GM12864 (cell line): Measurements from ENCODE around the gene NUP42.
"Not testable (repeated sequence)": the region's sequence is repeated elsewhere in the genome, so short reads cannot be mapped to it uniquely, and the experiment has no call there.

Source experiments
- DNase-seq: peaks from one replicate; pipeline ENCODE4 v3.0.0-alpha.2; 2011; ENCODE audit warnings: low read depth
- H3K4me3 ChIP-seq: 2 replicates; pipeline ENCODE4 v1.5.1; 2011; ENCODE audit warnings: mild to moderate bottlenecking, low read depth, low read length, control low read depth
- TF ChIP-seq, protein P1 (sequence below): IDR thresholded peaks from 2 replicates; pipeline ENCODE4 v1.5.1; 2011; ENCODE audit warnings: low read depth, mild to moderate bottlenecking, moderate library complexity, low read length, control low read depth, inconsistent platforms; ENCODE audit errors: missing control alignments

NUP42 gene

DNA sequence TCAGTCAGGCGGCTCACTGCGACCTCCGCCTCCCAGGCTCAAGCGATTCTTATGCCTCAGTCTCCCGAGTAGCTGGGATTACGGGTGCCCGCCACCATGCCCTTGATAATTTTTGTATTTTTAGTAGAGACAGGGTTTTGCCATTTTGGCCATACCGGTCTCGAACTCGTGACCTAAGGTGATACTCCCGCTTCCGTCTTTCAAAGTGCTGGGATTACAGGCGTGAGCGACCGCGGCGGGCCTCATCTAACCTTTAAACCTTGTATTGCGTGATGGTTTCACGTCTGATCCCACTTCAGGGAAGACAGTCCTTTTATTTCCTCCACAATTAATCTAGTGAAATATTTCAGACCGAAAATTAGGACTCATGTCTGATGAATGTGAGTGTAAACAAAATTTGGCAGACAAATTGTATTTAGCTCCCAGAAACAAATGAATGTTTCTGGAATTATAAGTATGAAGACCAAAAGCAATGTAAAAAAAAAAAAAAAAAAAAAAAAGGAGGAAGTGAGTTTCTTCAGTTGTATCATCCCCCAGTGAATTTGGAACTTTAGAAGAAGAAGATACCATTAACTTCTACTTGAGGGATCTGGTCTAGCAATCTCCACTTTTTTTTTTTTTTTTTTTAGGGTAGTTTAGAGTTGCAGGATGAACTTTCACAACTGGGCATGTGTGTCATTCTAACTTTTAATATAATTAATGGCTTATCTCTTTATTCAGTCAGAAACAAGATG lies 1.6 kb downstream of the NUP42 start:
- no peak for DNase-seq
- TF ChIP-seq, protein P1, sequence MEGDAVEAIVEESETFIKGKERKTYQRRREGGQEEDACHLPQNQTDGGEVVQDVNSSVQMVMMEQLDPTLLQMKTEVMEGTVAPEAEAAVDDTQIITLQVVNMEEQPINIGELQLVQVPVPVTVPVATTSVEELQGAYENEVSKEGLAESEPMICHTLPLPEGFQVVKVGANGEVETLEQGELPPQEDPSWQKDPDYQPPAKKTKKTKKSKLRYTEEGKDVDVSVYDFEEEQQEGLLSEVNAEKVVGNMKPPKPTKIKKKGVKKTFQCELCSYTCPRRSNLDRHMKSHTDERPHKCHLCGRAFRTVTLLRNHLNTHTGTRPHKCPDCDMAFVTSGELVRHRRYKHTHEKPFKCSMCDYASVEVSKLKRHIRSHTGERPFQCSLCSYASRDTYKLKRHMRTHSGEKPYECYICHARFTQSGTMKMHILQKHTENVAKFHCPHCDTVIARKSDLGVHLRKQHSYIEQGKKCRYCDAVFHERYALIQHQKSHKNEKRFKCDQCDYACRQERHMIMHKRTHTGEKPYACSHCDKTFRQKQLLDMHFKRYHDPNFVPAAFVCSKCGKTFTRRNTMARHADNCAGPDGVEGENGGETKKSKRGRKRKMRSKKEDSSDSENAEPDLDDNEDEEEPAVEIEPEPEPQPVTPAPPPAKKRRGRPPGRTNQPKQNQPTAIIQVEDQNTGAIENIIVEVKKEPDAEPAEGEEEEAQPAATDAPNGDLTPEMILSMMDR = no peak
- H3K4me3 ChIP-seq = peak overlapping the region; percentile 93

DNA sequence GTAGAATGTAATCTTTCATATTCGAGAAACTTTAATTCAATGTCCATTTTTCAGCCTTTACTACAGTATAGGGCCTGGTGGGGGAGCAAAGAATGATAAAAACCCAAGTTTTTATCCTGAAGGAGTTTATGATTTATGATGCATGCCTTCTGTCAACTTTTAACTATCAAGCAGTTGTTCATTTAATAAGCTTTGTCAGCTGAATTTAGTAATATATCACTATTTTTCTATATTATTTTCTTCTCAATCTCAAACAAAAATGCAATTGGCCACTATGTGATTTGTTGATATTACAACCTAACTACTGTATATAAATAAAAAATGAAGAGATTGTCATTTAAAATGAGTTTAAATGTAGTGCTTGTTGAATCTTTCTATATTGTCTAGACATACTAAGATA lies 2.4 kb downstream of the NUP42 start:
- H3K4me3 ChIP-seq = no peak overlapping the region; the same call in 1 of the 2 replicates
- TF ChIP-seq, protein P1 = no peak
- no peak for DNase-seq

DNA sequence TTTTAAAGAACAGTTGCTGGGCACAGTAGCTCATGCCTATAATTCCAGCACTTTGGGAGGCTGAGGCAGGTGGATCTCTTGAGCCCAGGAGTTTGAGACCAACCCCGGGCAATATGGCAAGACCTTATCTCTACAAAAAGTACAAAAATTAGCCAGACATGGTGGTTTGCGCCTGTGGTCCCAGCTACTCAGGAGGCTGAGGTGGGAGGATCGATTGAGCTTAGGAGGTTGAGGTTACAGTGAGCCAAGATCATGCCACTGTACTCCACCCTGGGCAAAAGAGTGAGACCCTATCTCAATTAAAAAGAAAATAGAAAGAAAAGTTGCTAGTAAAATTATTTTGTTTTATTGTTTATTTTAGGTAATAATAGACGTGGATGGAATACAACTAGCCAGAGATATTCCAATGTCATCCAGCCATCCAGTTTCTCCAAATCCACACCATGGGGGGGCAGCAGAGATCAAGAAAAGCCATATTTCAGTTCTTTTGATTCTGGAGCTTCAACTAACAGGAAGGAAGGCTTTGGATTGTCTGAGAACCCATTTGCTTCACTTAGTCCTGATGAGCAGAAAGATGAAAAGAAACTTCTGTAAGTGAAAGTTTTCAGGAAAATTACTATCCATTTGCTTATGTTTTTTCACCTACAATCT lies 3.0 kb downstream of the NUP42 start:
- TF ChIP-seq, protein P1 = peak; percentile 41
- DNase-seq = no peak
- no peak overlapping the region for H3K4me3 ChIP-seq

GRCh38 chr7:23185980-23186379 lies 4.1 kb downstream of the NUP42 start:
- DNase-seq = no peak

GRCh38 chr7:23191022-23191421 lies 9.2 kb downstream of the NUP42 start:
- TF ChIP-seq, protein P1 = no peak
- no peak overlapping the region for H3K4me3 ChIP-seq
- no peak for DNase-seq

More at GRCh38 chr7:23185980-23186379, 4.1 kb downstream of the NUP42 start:
- no peak overlapping the region for H3K4me3 ChIP-seq
- TF ChIP-seq, protein P1 = no peak

GRCh38 chr7:23193650-23194227 lies 11.9 kb downstream of the NUP42 start:
- not testable (repeated sequence) for DNase-seq, H3K4me3 ChIP-seq

- no peak for DNase-seq
- no peak overlapping the region for H3K4me3 ChIP-seq
- TF ChIP-seq, protein P1 = no peak
Observed at GRCh38 chr7:23196306-23196705, 14.5 kb downstream of the NUP42 start.

- not testable (repeated sequence) for DNase-seq, H3K4me3 ChIP-seq
Observed at GRCh38 chr7:23197745-23198144, 15.9 kb downstream of the NUP42 start.
